Choroid plexus epithelial cell (primary cell): ENCODE data around the gene FAIM2.
A peak's percentile ranks its signal among the peaks of the same experiment; 100 is the strongest.

ENCODE experiments used
- DNase-seq: peaks from one replicate; pipeline ENCODE4 v3.0.0-alpha.2; 2010; ENCODE audit warnings: low read depth
- H3K4me3 ChIP-seq: 2 replicates; pipeline ENCODE4 v1.5.1; 2011; ENCODE audit warnings: low read depth, mild to moderate bottlenecking, control low read depth, low read length, moderate library complexity
- CTCF ChIP-seq: conservative IDR thresholded peaks from 2 replicates; pipeline ENCODE4 v1.5.1; 2011; ENCODE audit warnings: low read depth, mild to moderate bottlenecking, control low read depth, inconsistent platforms, low read length, moderate library complexity

The FAIM2 gene

DNA sequence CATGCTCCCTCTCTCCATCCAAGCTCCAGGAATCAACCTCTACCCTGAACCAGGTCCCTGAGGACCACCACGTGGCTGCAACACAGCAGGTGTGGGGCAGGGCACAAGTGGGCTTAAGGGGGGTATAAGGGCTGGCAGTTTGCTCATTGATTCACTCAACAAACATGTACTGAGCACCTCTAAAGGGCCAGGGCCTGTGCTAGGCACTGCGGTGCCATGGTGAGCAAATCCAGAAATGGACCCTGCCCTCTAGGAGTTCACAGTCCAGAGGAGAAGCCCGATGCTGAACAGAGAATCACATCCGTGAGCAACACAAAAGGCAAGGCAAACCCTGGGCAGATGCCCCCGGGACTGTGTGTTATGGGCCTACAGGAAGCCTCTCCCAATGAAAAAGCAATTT, 40.3 kb upstream of the FAIM2 start:
- DNase-seq: no peak
- no peak overlapping the region for H3K4me3 ChIP-seq
- TF ChIP-seq CTCF: no peak

- DNase-seq: no peak
- no peak for TF ChIP-seq CTCF
These were observed 39.9 kb upstream of the FAIM2 start for GRCh38 chr12:49943625-49943960.

DNA sequence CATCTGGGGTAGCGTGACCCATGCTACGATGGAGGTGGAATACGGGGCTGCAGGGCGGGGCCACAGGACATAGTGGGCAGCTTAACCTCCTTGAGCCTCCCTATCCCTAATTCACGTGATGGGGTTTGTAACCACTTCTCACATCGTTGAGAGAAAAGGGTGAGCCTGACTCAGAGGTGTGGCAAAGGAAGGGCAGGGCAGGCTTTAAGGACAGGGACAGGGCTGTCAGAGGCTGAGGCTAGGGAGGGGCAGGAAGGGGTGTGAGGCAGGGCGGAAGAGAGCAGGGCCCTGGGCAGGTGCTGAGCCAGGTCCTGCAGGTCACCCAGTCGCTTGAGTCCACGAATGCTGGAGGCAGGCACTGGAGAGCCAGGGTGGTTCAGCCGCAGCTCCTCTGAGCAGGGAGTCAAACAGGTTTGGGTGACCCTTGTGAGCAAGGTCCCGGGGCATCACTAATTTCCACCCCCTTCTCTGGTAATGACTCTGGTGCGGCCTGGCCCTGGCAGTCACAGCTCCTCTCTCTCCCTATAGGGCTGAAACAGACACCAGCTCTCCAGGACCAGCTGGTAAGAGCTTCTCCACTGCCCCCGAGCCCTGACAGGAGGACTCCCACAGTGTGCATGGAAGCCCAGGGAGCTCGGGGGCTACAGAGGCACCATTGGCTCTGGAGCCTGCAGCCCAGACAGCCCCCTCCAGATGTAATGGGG, 39.4 kb upstream of the FAIM2 start:
- no peak overlapping the region for H3K4me3 ChIP-seq
- no peak for DNase-seq
- no peak for TF ChIP-seq CTCF

More at GRCh38 chr12:49943625-49943960, 39.9 kb upstream of the FAIM2 start:
- H3K4me3 ChIP-seq: no peak overlapping the region

DNA sequence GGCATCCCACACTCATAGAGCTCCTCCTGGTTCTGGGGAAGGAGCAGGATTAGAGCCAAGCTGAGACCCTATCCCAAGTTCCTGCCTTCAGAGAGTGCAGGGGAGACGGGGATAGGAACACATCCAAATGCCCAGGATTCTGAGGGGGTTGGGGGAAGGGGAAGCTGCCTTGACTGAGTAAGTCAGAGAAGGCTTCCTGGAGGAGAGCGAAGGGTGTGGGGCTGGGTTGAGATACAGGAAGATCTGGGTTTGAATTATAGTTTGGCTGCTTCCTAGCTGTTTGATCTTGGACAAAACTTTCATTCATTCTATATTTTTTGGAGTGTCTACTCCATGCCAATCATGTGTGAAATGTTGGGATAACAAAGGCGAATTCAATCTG, 38.8 kb upstream of the FAIM2 start:
- no peak for TF ChIP-seq CTCF
- DNase-seq: no peak
- H3K4me3 ChIP-seq: no peak overlapping the region

DNA sequence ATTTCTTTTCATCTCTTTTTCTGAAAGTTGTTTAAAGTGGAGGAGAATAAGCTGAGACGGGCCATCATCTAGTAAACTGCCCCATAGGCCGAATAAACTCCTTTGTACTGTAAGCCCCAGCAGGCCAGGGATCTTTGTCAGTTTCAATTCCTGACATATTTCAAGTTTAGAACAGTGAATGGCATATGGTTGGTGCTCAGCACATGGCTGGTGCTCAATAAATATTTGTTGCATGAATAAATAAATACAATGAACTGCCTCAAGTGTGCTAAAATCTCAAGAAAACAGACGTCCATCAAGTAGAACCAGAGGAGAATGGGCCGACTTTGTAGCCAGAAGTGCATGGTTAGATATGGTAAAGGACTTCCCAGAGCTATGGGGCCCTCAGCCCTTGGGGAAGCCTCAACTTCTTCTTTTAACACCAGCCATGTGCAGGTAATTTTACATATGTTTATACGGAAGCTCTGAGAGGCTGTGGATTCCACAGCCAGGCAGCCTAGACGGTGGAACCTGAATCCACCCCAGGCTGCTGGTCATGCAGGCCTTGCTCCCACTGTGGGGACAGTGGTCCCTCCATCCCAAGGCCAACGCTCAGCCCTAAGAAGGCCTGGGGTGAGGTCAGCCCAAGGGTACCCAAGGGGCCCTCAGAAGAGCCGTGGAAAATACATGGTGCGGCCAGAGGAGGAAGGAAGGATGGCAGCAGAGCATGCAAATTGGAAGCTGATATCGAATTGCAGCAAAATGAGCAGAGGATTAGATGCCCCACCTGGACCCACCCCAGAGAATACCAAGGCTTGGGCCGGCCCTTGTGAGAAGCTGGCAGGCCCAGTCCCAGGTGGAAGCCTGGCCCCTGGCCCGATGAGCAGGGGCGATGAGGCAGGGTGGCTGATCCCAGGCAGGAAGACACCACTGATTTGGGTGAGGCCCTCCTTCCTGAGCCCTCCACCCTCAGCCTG, 38.1 kb upstream of the FAIM2 start:
- DNase-seq: no peak
- no peak for TF ChIP-seq CTCF
- no peak overlapping the region for H3K4me3 ChIP-seq

DNA sequence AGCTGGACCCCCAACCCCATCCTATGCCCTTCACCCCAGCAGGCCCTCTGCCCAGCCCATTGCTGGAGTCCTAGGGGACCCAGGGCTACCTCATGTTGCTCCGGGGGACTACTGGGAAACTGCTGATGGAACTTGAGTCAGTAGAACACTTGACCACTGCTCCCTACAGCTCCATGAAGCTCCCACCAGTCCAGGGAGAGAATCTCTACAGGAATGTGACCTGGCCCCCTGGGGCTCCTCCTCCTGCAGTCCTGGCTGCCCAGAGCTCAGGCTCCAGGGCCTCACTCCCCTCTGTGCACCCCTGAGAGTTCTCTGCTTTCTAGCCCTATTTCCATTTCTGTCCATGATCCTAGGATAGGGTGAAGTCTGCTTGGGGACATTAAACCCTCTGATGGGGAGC, 36.0 kb upstream of the FAIM2 start:
- no peak for TF ChIP-seq CTCF
- DNase-seq: peak; percentile 26
- H3K4me3 ChIP-seq: no peak overlapping the region
